UCSD-AML1 (cell line): Measurements from ENCODE around the gene SRPX.

Source experiments
- DNase-seq: peaks from one replicate; lab custom pipeline; 2025; ENCODE audit not compliant: unreplicated experiment; lab: John Stamatoyannopoulos, UW

SRPX gene

GRCh38 chrX:38211891-38212635 is 8.6 kb downstream of the SRPX start:
- no peak for DNase-seq

GRCh38 chrX:38206542-38206941 is 14.1 kb downstream of the SRPX start:
- DNase-seq: no peak

- no peak for DNase-seq
Measured at GRCh38 chrX:38206036-38206435, 14.6 kb downstream of the SRPX start.

GRCh38 chrX:38205039-38205438 is 15.6 kb downstream of the SRPX start:
- DNase-seq: no peak

GRCh38 chrX:38192007-38192810 is 28.5 kb downstream of the SRPX start:
- DNase-seq: peak; percentile 11

- DNase-seq: no peak
Measured at GRCh38 chrX:38189431-38190250, 31.0 kb downstream of the SRPX start.

DNA sequence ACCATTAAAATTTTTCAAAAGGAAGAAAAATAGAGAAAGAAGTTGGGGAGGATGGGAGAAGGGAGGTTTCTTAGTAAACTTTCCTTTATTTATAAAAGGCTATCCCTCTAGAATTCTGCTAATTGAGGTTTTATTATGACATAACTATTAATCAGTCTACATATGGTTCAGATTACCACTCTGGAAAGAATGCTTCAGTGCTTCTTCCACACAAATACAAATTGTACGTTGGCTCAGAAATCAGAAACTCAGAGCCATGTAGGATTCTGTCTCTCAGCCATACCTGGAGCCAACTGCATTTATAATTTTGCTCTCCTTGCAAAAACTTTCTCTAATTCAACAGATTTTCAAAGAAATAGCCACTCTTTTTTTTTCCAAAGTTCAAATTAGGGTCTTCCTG is 37.1 kb downstream of the SRPX start:
- DNase-seq: no peak

DNA sequence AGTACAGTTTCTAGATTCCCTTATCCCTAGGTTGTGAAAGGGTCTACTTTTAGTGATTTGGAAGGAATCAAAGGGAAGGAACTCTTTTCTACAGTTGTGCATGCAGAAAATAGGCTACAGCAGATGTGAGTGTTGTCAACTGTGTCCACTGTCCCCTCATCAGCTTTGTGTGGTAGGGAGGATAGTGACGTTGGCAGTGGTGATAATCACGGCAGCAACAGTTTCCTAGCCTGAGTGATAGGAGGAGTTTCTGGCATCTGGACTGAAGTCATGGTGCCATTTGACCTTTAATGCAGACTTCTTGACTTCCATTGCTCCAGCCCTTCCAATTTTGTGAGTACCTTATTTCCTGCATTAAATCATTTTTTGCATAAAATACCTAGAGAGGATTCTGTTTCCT is 39.3 kb downstream of the SRPX start:
- no peak for DNase-seq

DNA sequence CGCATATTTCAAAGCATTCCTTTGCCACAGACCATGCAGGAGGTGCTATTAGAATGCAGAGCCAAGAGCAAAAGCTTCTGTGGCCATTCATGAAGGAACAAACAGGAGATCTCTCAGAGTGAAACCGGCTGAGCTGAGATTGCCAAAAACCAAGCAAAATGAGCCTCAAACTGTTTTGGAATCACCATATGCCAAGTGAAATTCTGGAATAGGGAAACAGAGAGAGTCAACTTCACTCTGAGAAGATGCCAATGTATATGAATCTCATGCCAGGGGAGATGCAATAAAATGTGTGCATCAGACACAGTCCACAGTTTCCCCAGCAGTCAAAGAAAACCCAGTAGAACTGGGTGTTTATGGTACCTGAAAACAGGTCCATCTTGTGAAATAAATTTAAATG is 42.3 kb downstream of the SRPX start:
- no peak for DNase-seq

- peak; percentile 17 for DNase-seq
Measured at GRCh38 chrX:38175139-38175538, 45.5 kb downstream of the SRPX start.

DNA sequence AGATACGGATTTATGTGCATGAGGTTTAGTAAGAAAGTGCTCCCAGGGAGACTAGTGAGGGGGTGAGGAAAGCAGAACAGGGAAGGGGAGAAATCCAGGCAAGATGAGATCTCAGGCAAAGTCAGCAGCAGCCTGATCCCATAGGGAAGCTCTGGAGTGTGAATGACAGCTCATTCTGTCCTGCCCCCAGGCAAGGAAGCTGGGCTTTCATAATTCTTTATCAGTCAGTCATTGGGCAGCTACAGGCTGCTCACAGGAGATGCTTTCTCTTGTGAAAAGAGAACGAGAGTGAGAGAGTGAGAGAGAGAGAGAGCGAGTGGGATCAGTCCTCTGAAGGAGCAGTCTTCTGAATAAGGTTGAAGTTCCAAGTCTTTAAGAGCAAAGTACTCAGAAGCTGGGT is 48.1 kb downstream of the SRPX start:
- DNase-seq: no peak

DNA sequence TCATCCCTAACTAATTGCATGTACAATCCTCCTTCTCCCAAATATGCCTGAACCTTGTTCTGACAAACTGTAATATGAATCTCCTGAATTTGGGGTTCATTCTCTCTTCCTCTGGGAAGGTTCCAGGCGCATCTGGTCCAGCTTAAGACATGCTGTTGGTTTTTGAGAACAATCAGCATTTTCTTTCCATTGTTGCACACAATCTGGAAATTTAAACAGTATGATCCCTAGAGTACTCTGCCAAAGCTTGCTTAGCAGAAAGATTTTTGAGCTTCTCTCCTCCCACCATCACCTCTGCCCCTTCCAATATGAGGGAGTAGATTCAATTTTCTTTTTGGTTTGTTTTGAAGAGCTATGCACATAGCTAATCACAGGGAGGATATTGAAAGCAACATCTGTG is 50.1 kb downstream of the SRPX start:
- no peak for DNase-seq

- no peak for DNase-seq
Measured at GRCh38 chrX:38166478-38167083, 54.1 kb downstream of the SRPX start.

- DNase-seq: no peak
Measured at GRCh38 chrX:38165023-38165422, 55.6 kb downstream of the SRPX start.

GRCh38 chrX:38163193-38163592 is 57.5 kb downstream of the SRPX start:
- no peak for DNase-seq

GRCh38 chrX:38156838-38157237 is 63.8 kb downstream of the SRPX start:
- no peak for DNase-seq

DNA sequence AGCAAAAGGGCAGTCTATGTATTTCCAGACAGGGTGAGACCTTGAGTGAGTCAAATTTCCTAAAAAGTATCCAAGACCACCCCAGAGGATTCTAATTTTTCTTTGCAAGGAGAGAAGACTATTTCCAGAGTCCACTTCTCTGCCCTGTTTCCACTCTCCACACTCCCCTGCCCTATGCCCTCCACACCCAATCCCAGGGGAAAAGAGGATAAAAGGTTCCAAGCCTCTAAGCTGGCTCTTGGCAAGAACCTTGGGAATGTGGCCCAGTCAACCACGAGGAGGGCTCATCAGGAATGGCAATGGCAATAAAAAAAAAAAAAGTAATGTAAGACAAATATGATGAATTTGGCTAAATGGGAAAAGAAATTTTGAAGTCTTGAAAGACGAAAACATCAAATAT is 65.9 kb downstream of the SRPX start:
- DNase-seq: no peak

DNA sequence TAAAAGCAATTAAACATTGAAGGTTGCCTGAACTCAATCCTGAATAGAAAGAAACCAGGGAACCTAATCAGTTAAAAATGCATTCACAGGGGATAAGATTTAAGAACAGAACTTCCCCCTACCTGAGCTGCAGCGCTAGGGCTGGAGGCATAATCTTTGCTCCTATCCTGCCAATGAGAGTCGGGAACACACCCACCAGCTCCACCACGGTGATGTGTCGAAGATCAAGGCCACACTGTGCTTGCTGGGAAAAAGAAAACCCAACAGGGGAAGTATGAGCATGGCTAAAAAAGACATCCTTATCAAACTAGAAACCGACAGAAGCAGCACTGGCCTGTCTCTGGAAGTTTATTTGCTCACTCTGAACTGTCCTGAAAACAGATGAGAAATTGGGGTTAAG is 66.3 kb downstream of the SRPX start:
- DNase-seq: no peak

DNA sequence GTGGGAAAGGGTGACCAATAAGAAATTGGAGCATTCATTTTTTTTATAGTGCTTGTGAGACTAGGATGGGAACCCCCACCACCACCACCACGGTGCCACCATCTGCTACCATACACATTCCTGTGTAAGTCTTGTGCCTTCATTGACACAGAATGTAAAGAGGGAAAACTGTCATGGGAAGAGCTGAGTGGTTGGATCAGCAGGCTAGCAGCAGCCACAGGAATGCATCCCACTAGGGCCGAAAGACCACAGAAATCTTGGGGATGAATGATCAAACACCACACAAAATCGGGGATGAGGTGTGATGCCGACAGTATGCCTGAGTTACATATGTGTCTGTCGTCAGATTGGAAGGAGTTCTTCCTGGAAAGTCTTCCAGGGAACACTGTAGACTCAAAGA is 69.2 kb downstream of the SRPX start:
- DNase-seq: no peak

GRCh38 chrX:38150993-38151392 is 69.7 kb downstream of the SRPX start:
- no peak for DNase-seq

DNA sequence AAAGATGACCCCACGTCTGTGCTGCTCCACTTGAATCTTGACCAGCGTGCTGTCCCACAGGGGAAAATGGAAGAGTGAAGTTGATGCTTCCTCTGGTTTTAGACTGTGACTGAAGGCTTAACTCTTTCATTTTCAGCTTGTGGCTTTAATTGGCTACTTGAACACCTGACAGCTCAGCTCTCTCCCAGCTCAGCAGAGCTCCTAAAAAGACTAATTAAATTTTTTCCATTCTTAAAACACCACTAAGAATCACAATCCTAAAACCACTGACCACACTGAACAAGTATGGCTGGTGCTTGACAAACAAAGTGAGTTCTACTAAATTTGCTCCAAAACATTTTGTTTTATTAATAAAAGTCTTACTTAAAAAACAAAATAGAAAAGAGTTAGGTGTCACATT is 71.7 kb downstream of the SRPX start:
- no peak for DNase-seq
